ENCODE results near the gene PRR15L.

Gene PRR15L

DNA sequence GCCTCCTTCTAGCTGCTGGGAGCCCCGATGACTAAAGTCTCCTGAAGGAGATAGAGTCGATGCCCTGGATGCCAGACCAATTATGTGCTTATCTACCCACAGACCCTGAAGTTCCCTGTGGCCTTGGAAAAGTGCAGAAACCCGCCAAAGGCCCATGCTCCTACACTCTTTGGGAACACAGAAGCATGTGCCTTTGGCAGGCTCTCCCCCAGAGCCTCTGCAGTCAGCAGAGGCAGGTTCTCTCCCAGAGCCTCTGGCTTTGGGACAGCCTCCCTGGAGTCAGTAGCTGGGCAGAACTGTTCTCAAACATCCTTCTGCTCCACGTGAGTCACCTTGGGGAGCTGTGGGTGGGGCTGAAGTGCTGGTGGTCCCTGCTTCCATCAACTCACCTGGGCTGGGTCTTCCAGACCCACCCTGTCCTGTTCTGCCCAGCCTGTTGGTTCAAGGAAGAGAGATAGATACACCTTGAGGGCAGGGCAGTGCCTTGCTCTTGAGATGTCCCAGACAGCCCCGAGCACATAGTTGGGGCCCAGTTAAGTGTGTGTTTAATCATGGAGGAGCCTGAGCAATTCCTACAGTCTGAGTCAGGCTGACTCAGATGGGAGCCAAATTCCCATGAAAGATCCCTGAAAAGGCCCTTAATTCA is 10.0 kb upstream of the PRR15L start:
- H3K79me2 ChIP-seq (ENCODE audit: insufficient read depth, low read length), result peaks cover 16% of the 10 kb centered on the region
- no peak overlapping the region for H2AFZ ChIP-seq (ENCODE audit: low read depth, low read length, severe bottlenecking)
- no peak overlapping the region for H3K27ac ChIP-seq (ENCODE audit: low read depth, low read length)
- H3K4me3 ChIP-seq (ENCODE audit: insufficient read depth, low read length, poor library complexity, severe bottlenecking), result no peak overlapping the region
- H4K20me1 ChIP-seq (ENCODE audit: low read depth, low read length), result no peaks in the 10 kb centered on the region
- no peaks in the 10 kb centered on the region for H3K36me3 ChIP-seq (ENCODE audit: low read length)
- H3F3A ChIP-seq (ENCODE audit: insufficient read depth), result no peaks in the 10 kb centered on the region
- no peak overlapping the region for H3K9ac ChIP-seq (ENCODE audit: low read length)
- H3K27me3 ChIP-seq (ENCODE audit: low read length), result no peaks in the 10 kb centered on the region
- no peak overlapping the region for H3K4me2 ChIP-seq (ENCODE audit: low read depth, low read length, poor library complexity, severe bottlenecking)
- no peaks in the 10 kb centered on the region for H3K9me2 ChIP-seq (replicated peaks; ENCODE audit: insufficient read depth, low read length)
- no peaks in the 10 kb centered on the region for H3K9me3 ChIP-seq (ENCODE audit: insufficient read depth, low read length)
- TF ChIP-seq EZH2phosphoT487 (conservative IDR thresholded peaks at IDR 0.05; ENCODE audit: low read length), result no peak
- TF ChIP-seq, protein P1, sequence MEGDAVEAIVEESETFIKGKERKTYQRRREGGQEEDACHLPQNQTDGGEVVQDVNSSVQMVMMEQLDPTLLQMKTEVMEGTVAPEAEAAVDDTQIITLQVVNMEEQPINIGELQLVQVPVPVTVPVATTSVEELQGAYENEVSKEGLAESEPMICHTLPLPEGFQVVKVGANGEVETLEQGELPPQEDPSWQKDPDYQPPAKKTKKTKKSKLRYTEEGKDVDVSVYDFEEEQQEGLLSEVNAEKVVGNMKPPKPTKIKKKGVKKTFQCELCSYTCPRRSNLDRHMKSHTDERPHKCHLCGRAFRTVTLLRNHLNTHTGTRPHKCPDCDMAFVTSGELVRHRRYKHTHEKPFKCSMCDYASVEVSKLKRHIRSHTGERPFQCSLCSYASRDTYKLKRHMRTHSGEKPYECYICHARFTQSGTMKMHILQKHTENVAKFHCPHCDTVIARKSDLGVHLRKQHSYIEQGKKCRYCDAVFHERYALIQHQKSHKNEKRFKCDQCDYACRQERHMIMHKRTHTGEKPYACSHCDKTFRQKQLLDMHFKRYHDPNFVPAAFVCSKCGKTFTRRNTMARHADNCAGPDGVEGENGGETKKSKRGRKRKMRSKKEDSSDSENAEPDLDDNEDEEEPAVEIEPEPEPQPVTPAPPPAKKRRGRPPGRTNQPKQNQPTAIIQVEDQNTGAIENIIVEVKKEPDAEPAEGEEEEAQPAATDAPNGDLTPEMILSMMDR (IDR thresholded peaks at IDR 0.05; ENCODE audit: insufficient read depth, low read length, poor library complexity, severe bottlenecking), result no peak

GRCh38 chr17:47966079-47966519 is 8.4 kb upstream of the PRR15L start:
- no peaks in the 10 kb centered on the region for H4K20me1 ChIP-seq (ENCODE audit: low read depth, low read length)
- no peaks in the 10 kb centered on the region for H3K27me3 ChIP-seq (ENCODE audit: low read length)
- no peaks in the 10 kb centered on the region for H3K9me3 ChIP-seq (ENCODE audit: insufficient read depth, low read length)
- TF ChIP-seq EZH2phosphoT487 (conservative IDR thresholded peaks at IDR 0.05; ENCODE audit: low read length), result no peak
- TF ChIP-seq, protein P1 (IDR thresholded peaks at IDR 0.05; ENCODE audit: insufficient read depth, low read length, poor library complexity, severe bottlenecking), result no peak
- no peak overlapping the region for H3K4me2 ChIP-seq (ENCODE audit: low read depth, low read length, poor library complexity, severe bottlenecking)
- H3K36me3 ChIP-seq (ENCODE audit: low read length), result no peaks in the 10 kb centered on the region
- no peaks in the 10 kb centered on the region for H3F3A ChIP-seq (ENCODE audit: insufficient read depth)
- no peaks in the 10 kb centered on the region; the same call in 1 of the 2 replicates for H3K79me2 ChIP-seq (ENCODE audit: insufficient read depth, low read length)
- H2AFZ ChIP-seq (ENCODE audit: low read depth, low read length, severe bottlenecking), result no peak overlapping the region
- no peaks in the 10 kb centered on the region for H3K9me2 ChIP-seq (replicated peaks; ENCODE audit: insufficient read depth, low read length)
- H3K9ac ChIP-seq (ENCODE audit: low read length), result no peak overlapping the region
- no peak overlapping the region for H3K27ac ChIP-seq (ENCODE audit: low read depth, low read length)
- no peak overlapping the region for H3K4me3 ChIP-seq (ENCODE audit: insufficient read depth, low read length, poor library complexity, severe bottlenecking)

GRCh38 chr17:47964856-47965255 is 7.2 kb upstream of the PRR15L start:
- no peaks in the 10 kb centered on the region for H3F3A ChIP-seq (ENCODE audit: insufficient read depth)
- H3K9me2 ChIP-seq (replicated peaks; ENCODE audit: insufficient read depth, low read length), result no peaks in the 10 kb centered on the region
- no peaks in the 10 kb centered on the region for H3K36me3 ChIP-seq (ENCODE audit: low read length)
- H3K79me2 ChIP-seq (ENCODE audit: insufficient read depth, low read length), result no peaks in the 10 kb centered on the region
- no peak overlapping the region for H3K4me3 ChIP-seq (ENCODE audit: insufficient read depth, low read length, poor library complexity, severe bottlenecking)
- H3K9me3 ChIP-seq (ENCODE audit: insufficient read depth, low read length), result no peaks in the 10 kb centered on the region
- no peak overlapping the region for H2AFZ ChIP-seq (ENCODE audit: low read depth, low read length, severe bottlenecking)
- no peak for TF ChIP-seq EZH2phosphoT487 (conservative IDR thresholded peaks at IDR 0.05; ENCODE audit: low read length)
- TF ChIP-seq, protein P1 (IDR thresholded peaks at IDR 0.05; ENCODE audit: insufficient read depth, low read length, poor library complexity, severe bottlenecking), result no peak
- no peak overlapping the region for H3K27ac ChIP-seq (ENCODE audit: low read depth, low read length)
- no peak overlapping the region for H3K9ac ChIP-seq (ENCODE audit: low read length)
- no peaks in the 10 kb centered on the region for H4K20me1 ChIP-seq (ENCODE audit: low read depth, low read length)
- no peak overlapping the region for H3K4me2 ChIP-seq (ENCODE audit: low read depth, low read length, poor library complexity, severe bottlenecking)
- H3K27me3 ChIP-seq (ENCODE audit: low read length), result no peaks in the 10 kb centered on the region

Data from SU-DHL-6 (cell line).